ENCODE results near the gene GPR135.

The GPR135 gene

GRCh38 chr14:59424341-59425071 is 40.7 kb downstream of the GPR135 start:
- no peak for DNase-seq (ENCODE audit: low read depth in 2 of 2)

GRCh38 chr14:59422069-59422881 is 42.9 kb downstream of the GPR135 start:
- DNase-seq (ENCODE audit: low read depth in 2 of 2) = no peak

GRCh38 chr14:59419303-59419702 is 45.9 kb downstream of the GPR135 start:
- no peak for DNase-seq (ENCODE audit: low read depth in 2 of 2)

- DNase-seq (ENCODE audit: low read depth in 2 of 2) = no peak
These were observed 47.9 kb downstream of the GPR135 start for GRCh38 chr14:59417311-59417710.

- DNase-seq (ENCODE audit: low read depth in 2 of 2) = no peak
These were observed 49.2 kb downstream of the GPR135 start for GRCh38 chr14:59415836-59416602.
